Measurements from ENCODE around the gene RWDD2A.

- no peak for TF ChIP-seq CTCF (IDR thresholded peaks at IDR 0.05)
- no peak for TF ChIP-seq POLR2A (IDR thresholded peaks at IDR 0.05)
These were observed 2.5 kb upstream of the RWDD2A start for GRCh38 chr6:83190626-83191025.
